ENCODE data around the gene UBE2E2.

Gene UBE2E2

DNA sequence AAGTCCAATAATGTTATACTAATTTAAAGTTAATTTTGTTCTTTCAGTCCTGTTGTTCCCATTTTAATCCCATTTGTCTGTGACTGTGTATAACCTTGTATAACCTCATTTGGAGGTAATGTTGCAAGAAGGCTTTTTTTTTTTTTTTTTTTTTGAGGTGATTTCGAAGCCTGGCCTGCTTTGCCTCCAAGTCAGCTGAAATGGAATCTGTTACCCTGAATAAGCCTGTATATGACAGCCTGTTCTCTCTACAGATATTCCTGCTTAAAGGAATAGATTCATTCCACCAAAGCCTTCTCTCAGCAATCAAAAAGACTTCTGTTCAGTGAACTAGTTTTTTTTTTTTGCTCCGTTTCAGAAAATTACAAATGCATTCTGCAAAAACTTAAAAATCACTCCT lies 330.9 kb downstream of the UBE2E2 start:
- ATAC-seq, result no peak
- TF ChIP-seq CSDC2 (CRISPR knock-in tag; IDR thresholded peaks at IDR 0.05) (no peak), PPARA (CRISPR knock-in tag; IDR thresholded peaks at IDR 0.05; ENCODE audit: borderline replicate concordance) (no peak), ZFP30 (CRISPR knock-in tag; IDR thresholded peaks at IDR 0.05) (no peak), BACH2 (CRISPR knock-in tag; IDR thresholded peaks at IDR 0.05; ENCODE audit: borderline replicate concordance) (no peak), ZNF8 (CRISPR knock-in tag; IDR thresholded peaks at IDR 0.05) (no peak), ZNF565 (CRISPR knock-in tag; conservative IDR thresholded peaks at IDR 0.05; ENCODE audit: low read depth) (no peak), OSR1 (CRISPR knock-in tag; IDR thresholded peaks at IDR 0.05) (no peak), TCF4 (CRISPR knock-in tag; IDR thresholded peaks at IDR 0.05; ENCODE audit: borderline replicate concordance) (no peak), SNAI2 (CRISPR knock-in tag; IDR thresholded peaks at IDR 0.05) (no peak), ZFP3 (CRISPR knock-in tag; IDR thresholded peaks at IDR 0.05) (no peak), ZNF70 (CRISPR knock-in tag; IDR thresholded peaks at IDR 0.05) (no peak), RARB (CRISPR knock-in tag; IDR thresholded peaks at IDR 0.05) (no peak), TOX (CRISPR knock-in tag; IDR thresholded peaks at IDR 0.05; ENCODE audit: borderline replicate concordance) (no peak)
- TF ChIP-seq, protein P1, sequence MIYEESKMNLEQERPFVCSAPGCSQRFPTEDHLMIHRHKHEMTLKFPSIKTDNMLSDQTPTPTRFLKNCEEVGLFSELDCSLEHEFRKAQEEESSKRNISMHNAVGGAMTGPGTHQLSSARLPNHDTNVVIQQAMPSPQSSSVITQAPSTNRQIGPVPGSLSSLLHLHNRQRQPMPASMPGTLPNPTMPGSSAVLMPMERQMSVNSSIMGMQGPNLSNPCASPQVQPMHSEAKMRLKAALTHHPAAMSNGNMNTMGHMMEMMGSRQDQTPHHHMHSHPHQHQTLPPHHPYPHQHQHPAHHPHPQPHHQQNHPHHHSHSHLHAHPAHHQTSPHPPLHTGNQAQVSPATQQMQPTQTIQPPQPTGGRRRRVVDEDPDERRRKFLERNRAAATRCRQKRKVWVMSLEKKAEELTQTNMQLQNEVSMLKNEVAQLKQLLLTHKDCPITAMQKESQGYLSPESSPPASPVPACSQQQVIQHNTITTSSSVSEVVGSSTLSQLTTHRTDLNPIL (CRISPR knock-in tag; IDR thresholded peaks at IDR 0.05; ENCODE audit: low read depth), result no peak
- TF ChIP-seq, protein P2, sequence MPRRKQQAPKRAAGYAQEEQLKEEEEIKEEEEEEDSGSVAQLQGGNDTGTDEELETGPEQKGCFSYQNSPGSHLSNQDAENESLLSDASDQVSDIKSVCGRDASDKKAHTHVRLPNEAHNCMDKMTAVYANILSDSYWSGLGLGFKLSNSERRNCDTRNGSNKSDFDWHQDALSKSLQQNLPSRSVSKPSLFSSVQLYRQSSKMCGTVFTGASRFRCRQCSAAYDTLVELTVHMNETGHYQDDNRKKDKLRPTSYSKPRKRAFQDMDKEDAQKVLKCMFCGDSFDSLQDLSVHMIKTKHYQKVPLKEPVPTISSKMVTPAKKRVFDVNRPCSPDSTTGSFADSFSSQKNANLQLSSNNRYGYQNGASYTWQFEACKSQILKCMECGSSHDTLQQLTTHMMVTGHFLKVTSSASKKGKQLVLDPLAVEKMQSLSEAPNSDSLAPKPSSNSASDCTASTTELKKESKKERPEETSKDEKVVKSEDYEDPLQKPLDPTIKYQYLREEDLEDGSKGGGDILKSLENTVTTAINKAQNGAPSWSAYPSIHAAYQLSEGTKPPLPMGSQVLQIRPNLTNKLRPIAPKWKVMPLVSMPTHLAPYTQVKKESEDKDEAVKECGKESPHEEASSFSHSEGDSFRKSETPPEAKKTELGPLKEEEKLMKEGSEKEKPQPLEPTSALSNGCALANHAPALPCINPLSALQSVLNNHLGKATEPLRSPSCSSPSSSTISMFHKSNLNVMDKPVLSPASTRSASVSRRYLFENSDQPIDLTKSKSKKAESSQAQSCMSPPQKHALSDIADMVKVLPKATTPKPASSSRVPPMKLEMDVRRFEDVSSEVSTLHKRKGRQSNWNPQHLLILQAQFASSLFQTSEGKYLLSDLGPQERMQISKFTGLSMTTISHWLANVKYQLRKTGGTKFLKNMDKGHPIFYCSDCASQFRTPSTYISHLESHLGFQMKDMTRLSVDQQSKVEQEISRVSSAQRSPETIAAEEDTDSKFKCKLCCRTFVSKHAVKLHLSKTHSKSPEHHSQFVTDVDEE (CRISPR knock-in tag; IDR thresholded peaks at IDR 0.05), result no peak
- TF ChIP-seq, protein P3, sequence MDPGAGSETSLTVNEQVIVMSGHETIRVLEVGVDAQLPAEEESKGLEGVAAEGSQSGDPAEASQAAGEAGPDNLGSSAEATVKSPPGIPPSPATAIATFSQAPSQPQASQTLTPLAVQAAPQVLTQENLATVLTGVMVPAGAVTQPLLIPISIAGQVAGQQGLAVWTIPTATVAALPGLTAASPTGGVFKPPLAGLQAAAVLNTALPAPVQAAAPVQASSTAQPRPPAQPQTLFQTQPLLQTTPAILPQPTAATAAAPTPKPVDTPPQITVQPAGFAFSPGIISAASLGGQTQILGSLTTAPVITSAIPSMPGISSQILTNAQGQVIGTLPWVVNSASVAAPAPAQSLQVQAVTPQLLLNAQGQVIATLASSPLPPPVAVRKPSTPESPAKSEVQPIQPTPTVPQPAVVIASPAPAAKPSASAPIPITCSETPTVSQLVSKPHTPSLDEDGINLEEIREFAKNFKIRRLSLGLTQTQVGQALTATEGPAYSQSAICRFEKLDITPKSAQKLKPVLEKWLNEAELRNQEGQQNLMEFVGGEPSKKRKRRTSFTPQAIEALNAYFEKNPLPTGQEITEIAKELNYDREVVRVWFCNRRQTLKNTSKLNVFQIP (CRISPR knock-in tag; IDR thresholded peaks at IDR 0.05; ENCODE audit: borderline replicate concordance, low read depth), result no peak
- TF ChIP-seq, protein P4, sequence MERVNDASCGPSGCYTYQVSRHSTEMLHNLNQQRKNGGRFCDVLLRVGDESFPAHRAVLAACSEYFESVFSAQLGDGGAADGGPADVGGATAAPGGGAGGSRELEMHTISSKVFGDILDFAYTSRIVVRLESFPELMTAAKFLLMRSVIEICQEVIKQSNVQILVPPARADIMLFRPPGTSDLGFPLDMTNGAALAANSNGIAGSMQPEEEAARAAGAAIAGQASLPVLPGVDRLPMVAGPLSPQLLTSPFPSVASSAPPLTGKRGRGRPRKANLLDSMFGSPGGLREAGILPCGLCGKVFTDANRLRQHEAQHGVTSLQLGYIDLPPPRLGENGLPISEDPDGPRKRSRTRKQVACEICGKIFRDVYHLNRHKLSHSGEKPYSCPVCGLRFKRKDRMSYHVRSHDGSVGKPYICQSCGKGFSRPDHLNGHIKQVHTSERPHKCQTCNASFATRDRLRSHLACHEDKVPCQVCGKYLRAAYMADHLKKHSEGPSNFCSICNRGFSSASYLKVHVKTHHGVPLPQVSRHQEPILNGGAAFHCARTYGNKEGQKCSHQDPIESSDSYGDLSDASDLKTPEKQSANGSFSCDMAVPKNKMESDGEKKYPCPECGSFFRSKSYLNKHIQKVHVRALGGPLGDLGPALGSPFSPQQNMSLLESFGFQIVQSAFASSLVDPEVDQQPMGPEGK (CRISPR knock-in tag; IDR thresholded peaks at IDR 0.05; ENCODE audit: borderline replicate concordance), result no peak

DNA sequence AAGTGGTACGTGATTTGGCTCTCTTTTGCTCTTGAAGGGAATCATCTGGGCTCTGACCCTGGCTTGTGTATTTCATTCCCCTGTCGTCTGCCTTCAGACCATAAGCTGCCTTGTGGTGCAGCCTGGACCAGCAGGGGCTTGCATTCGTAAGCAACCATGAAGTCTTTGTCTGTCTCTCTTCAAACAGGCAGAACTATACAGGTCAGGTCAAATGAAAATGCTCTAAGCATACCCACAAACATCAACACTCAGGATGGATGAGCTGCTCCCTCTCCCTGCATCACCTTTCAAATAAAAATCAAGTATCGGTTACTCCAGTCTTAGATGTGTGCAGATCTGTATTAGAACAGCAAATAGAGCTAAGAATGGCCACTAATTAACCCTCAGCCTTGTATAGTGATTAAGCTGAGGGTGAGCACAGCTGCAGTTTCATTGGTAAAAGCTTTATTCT lies 334.0 kb downstream of the UBE2E2 start:
- TF ChIP-seq ARNTL (CRISPR knock-in tag; IDR thresholded peaks at IDR 0.05; ENCODE audit: borderline replicate concordance, low read depth) (no peak), ESRRG (CRISPR knock-in tag; IDR thresholded peaks at IDR 0.05) (no peak), SNAI2 (CRISPR knock-in tag; IDR thresholded peaks at IDR 0.05) (no peak), ZNF565 (CRISPR knock-in tag; conservative IDR thresholded peaks at IDR 0.05; ENCODE audit: low read depth) (no peak), TOX (CRISPR knock-in tag; IDR thresholded peaks at IDR 0.05; ENCODE audit: borderline replicate concordance) (no peak), BACH2 (CRISPR knock-in tag; IDR thresholded peaks at IDR 0.05; ENCODE audit: borderline replicate concordance) (no peak), ZNF70 (CRISPR knock-in tag; IDR thresholded peaks at IDR 0.05) (no peak), ZC3H10 (CRISPR knock-in tag; IDR thresholded peaks at IDR 0.05) (no peak), ISL1 (CRISPR knock-in tag; IDR thresholded peaks at IDR 0.05) (no peak), OSR1 (CRISPR knock-in tag; IDR thresholded peaks at IDR 0.05) (no peak), CSDC2 (CRISPR knock-in tag; IDR thresholded peaks at IDR 0.05) (no peak), RARB (CRISPR knock-in tag; IDR thresholded peaks at IDR 0.05) (no peak), ZFP3 (CRISPR knock-in tag; IDR thresholded peaks at IDR 0.05) (no peak), PPARA (CRISPR knock-in tag; IDR thresholded peaks at IDR 0.05; ENCODE audit: borderline replicate concordance) (no peak), ZFP30 (CRISPR knock-in tag; IDR thresholded peaks at IDR 0.05) (no peak), GLIS3 (CRISPR knock-in tag; IDR thresholded peaks at IDR 0.05) (no peak)
- TF ChIP-seq, protein P5, sequence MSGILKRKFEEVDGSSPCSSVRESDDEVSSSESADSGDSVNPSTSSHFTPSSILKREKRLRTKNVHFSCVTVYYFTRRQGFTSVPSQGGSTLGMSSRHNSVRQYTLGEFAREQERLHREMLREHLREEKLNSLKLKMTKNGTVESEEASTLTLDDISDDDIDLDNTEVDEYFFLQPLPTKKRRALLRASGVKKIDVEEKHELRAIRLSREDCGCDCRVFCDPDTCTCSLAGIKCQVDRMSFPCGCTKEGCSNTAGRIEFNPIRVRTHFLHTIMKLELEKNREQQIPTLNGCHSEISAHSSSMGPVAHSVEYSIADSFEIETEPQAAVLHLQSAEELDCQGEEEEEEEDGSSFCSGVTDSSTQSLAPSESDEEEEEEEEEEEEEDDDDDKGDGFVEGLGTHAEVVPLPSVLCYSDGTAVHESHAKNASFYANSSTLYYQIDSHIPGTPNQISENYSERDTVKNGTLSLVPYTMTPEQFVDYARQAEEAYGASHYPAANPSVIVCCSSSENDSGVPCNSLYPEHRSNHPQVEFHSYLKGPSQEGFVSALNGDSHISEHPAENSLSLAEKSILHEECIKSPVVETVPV (CRISPR knock-in tag; IDR thresholded peaks at IDR 0.05), result no peak
- TF ChIP-seq, protein P2 (CRISPR knock-in tag; IDR thresholded peaks at IDR 0.05), result no peak
- TF ChIP-seq, protein P3 (CRISPR knock-in tag; IDR thresholded peaks at IDR 0.05; ENCODE audit: borderline replicate concordance, low read depth), result no peak
- TF ChIP-seq, protein P1 (CRISPR knock-in tag; IDR thresholded peaks at IDR 0.05; ENCODE audit: low read depth), result no peak
- no peak for ATAC-seq
